Femur (tissue), 1 donor: ENCODE measurements around the gene NPPC.
"Not testable (repeated sequence)": the region's sequence is repeated elsewhere in the genome, so short reads cannot be mapped to it uniquely, and the experiment has no call there.

Experiments
- DNase-seq: peaks from one replicate; pipeline ENCODE4 v3.0.0-alpha.2; 2017

NPPC gene

GRCh38 chr2:231884438-231885140 is 41.6 kb downstream of the NPPC start:
- no peak for DNase-seq

GRCh38 chr2:231883468-231883881 is 42.7 kb downstream of the NPPC start:
- no peak for DNase-seq

DNA sequence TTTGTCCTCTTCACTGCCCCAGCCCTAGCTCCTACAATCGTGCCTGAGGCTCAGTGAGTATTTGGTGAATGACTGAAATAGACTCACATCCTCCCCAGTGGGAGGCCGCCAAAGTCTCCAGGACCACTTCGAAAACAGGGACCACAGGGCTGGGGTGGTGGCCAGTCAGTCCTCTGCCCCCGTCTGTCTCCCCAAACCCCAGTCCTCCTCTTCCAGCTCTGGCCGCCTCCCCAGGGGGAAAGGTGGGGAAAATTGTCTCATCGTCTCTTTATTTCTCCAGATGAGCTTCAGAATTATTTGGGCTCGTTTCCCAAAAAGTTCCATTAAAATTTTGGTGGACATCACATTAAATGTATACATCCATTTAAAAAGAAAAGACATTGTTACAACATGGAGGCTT is 43.5 kb downstream of the NPPC start:
- DNase-seq = no peak

- not testable (repeated sequence) for DNase-seq
Measured at GRCh38 chr2:231880371-231880770, 45.8 kb downstream of the NPPC start.

GRCh38 chr2:231879216-231879615 is 47.0 kb downstream of the NPPC start:
- DNase-seq = no peak

- DNase-seq = no peak
Measured at GRCh38 chr2:231877533-231878456, 48.4 kb downstream of the NPPC start.

DNA sequence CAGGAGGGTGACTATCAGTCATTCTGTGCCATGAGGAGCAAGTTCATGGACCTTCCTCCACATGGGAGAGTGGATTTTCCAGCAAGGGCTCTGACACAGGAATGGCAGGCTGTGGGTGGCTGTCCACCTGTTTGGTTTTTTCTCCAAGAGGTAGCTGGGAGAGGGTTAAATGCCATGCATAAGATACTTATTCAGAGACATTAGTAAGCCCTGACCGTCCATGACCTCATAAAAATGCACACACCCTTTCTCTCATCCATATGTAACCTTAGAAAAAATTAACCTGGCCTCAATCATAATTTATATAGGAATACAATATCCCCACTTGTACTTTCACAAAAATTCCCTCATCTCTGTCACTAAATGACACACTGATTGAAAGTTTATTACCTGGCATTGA is 51.3 kb downstream of the NPPC start:
- no peak for DNase-seq
